HL-60 (cell line): ENCODE measurements around the gene FILIP1L.

Experiments
- DNase-seq, 2 experiments: peaks; one replicate each; pipeline ENCODE4 v3.0.0-alpha.2; 2010 to 2020; ENCODE audit warnings: low read depth in 1 of 2, low spot score in 1 of 2
- H3K27ac ChIP-seq: fragments of 250-450 bp; sonication (Bioruptor Pico); replicated peaks from 2 replicates; pipeline ENCODE4 v1.5.1; 2020; ENCODE audit warnings: mild to moderate bottlenecking, moderate library complexity
- H3K27me3 ChIP-seq: fragments of 250-450 bp; sonication (Bioruptor Pico); 2 replicates; pipeline ENCODE4 v1.5.1; 2021; ENCODE audit warnings: mild to moderate bottlenecking, moderate library complexity; ENCODE audit not compliant: insufficient read depth, poor library complexity, severe bottlenecking
- H3K4me3 ChIP-seq: replicated peaks from 2 replicates; pipeline ENCODE4 v1.5.1; 2011; ENCODE audit warnings: mild to moderate bottlenecking, control low read depth, low read length; ENCODE audit not compliant: insufficient read depth
- GABPA ChIP-seq: IDR thresholded peaks from 2 replicates; pipeline ENCODE4 v1.6.1; 2012; ENCODE audit warnings: low read depth
- POLR2AphosphoS5 ChIP-seq: IDR thresholded peaks from 2 replicates; pipeline ENCODE4 v1.6.1; 2012; ENCODE audit warnings: low read depth
- REST ChIP-seq: IDR thresholded peaks from 2 replicates; pipeline ENCODE4 v1.6.1; 2012; ENCODE audit warnings: low read depth; ENCODE audit not compliant: insufficient replicate concordance
- SPI1 ChIP-seq: IDR thresholded peaks from 2 replicates; pipeline ENCODE4 v1.6.1; 2012; ENCODE audit warnings: low read depth, mild to moderate bottlenecking, borderline replicate concordance
- TF ChIP-seq, protein P1 (sequence below): IDR thresholded peaks from one replicate; pipeline ENCODE4 v1.5.1; 2011; ENCODE audit warnings: low read length, control low read depth, inconsistent platforms; ENCODE audit not compliant: insufficient read depth

FILIP1L gene

DNA sequence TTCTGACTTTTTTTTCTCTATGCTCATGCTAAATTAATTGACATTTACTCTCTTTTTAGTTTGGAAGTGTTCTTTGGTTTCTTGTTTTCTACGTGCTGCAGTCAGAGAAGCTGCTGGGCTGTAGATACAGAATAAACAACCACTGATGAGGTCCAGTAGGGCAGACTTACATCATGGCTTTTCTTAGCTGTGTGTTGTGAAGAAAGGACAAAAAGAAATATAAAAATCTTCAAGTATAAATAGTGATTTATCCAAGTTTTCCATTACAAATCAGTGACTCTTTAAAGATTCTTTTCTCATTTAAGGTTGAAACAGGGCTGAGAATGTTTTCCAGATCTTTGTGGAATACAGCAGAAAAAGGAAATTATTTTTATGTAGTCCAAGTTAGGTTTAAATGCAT lies 174.4 kb downstream of the FILIP1L start:
- no peak for DNase-seq
- no peak overlapping the region for H3K27ac ChIP-seq
- H3K4me3 ChIP-seq: no peak overlapping the region

GRCh38 chr3:99938270-99938911 lies 175.9 kb downstream of the FILIP1L start:
- H3K4me3 ChIP-seq: no peak overlapping the region
- TF ChIP-seq SPI1: no peak
- TF ChIP-seq GABPA: no peak
- TF ChIP-seq REST: no peak
- no peak for TF ChIP-seq POLR2AphosphoS5
- TF ChIP-seq, protein P1, sequence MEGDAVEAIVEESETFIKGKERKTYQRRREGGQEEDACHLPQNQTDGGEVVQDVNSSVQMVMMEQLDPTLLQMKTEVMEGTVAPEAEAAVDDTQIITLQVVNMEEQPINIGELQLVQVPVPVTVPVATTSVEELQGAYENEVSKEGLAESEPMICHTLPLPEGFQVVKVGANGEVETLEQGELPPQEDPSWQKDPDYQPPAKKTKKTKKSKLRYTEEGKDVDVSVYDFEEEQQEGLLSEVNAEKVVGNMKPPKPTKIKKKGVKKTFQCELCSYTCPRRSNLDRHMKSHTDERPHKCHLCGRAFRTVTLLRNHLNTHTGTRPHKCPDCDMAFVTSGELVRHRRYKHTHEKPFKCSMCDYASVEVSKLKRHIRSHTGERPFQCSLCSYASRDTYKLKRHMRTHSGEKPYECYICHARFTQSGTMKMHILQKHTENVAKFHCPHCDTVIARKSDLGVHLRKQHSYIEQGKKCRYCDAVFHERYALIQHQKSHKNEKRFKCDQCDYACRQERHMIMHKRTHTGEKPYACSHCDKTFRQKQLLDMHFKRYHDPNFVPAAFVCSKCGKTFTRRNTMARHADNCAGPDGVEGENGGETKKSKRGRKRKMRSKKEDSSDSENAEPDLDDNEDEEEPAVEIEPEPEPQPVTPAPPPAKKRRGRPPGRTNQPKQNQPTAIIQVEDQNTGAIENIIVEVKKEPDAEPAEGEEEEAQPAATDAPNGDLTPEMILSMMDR: no peak
- DNase-seq: no peak
- no peaks in the 10 kb centered on the region for H3K27me3 ChIP-seq
- no peak overlapping the region for H3K27ac ChIP-seq

More for the DNA sequence above, 174.4 kb downstream of the FILIP1L start:
- H3K27me3 ChIP-seq: no peaks in the 10 kb centered on the region
- TF ChIP-seq GABPA: no peak
- no peak for TF ChIP-seq REST
- TF ChIP-seq SPI1: no peak
- TF ChIP-seq, protein P1: no peak
- TF ChIP-seq POLR2AphosphoS5: no peak

- no peaks in the 10 kb centered on the region for H3K27me3 ChIP-seq
- no peak overlapping the region for H3K27ac ChIP-seq
- H3K4me3 ChIP-seq: no peak overlapping the region
- TF ChIP-seq, protein P1: no peak
- no peak for DNase-seq
Measured at GRCh38 chr3:99934975-99935797, 179.1 kb downstream of the FILIP1L start.
